SK-N-SH treated with all-trans-retinoic acid at 6 μM for 48 hours (cell line): Measurements from ENCODE around the gene ADD3.

Source experiments
- ATAC-seq: fragments of 200-7000 bp; cut with Tn5 transposase; 3 replicates; pipeline ENCODE4 v1.9.1; 2020; ENCODE audit warnings: mild to moderate bottlenecking, moderate library complexity
- ARNTL ChIP-seq: fragments of 450-650 bp; formaldehyde crosslinking; IDR thresholded peaks from 2 replicates; pipeline ENCODE4 v1.5.0; 2020; ENCODE audit warnings: low read depth, mild to moderate bottlenecking, moderate library complexity, borderline replicate concordance
- BACH2 ChIP-seq: fragments of 250-450 bp; sonication (Bioruptor Pico); IDR thresholded peaks from 2 replicates; pipeline ENCODE4 v1.9.0; 2021; ENCODE audit warnings: mild to moderate bottlenecking, borderline replicate concordance
- CREB5 ChIP-seq: fragments of 250-450 bp; sonication (Bioruptor Pico); IDR thresholded peaks from 2 replicates; pipeline ENCODE4 v1.5.1; 2020; ENCODE audit warnings: low read depth, mild to moderate bottlenecking, moderate library complexity
- CSDC2 ChIP-seq: fragments of 250-450 bp; sonication (Bioruptor Pico); IDR thresholded peaks from 2 replicates; pipeline ENCODE4 v1.5.0; 2020; ENCODE audit warnings: mild to moderate bottlenecking, moderate library complexity
- ESRRG ChIP-seq: fragments of 250-450 bp; sonication (Bioruptor Pico); IDR thresholded peaks from 2 replicates; pipeline ENCODE4 v1.6.1; 2021; ENCODE audit warnings: mild to moderate bottlenecking
- GLIS3 ChIP-seq: fragments of 250-450 bp; sonication (Bioruptor Pico); IDR thresholded peaks from 2 replicates; pipeline ENCODE4 v1.5.0; 2020; ENCODE audit warnings: mild to moderate bottlenecking, moderate library complexity
- OSR1 ChIP-seq: fragments of 250-450 bp; sonication (Bioruptor Pico); IDR thresholded peaks from 2 replicates; pipeline ENCODE4 v1.8.0; 2022; ENCODE audit warnings: moderate library complexity, mild to moderate bottlenecking, inconsistent platforms
- PATZ1 ChIP-seq: fragments of 250-450 bp; sonication (Bioruptor Pico); IDR thresholded peaks from 2 replicates; pipeline ENCODE4 v1.8.0; 2020; ENCODE audit warnings: mild to moderate bottlenecking, moderate library complexity, borderline replicate concordance
- PPARA ChIP-seq: fragments of 250-450 bp; sonication (Bioruptor Pico); IDR thresholded peaks from 2 replicates; pipeline ENCODE4 v1.5.0; 2020; ENCODE audit warnings: mild to moderate bottlenecking, borderline replicate concordance
- RARB ChIP-seq: fragments of 250-450 bp; sonication (Bioruptor Pico); IDR thresholded peaks from 2 replicates; pipeline ENCODE4 v1.8.0; 2021; ENCODE audit warnings: mild to moderate bottlenecking, moderate library complexity
- SNAI2 ChIP-seq: fragments of 250-450 bp; sonication (Bioruptor Pico); IDR thresholded peaks from 2 replicates; pipeline ENCODE4 v1.5.0; 2020; ENCODE audit warnings: mild to moderate bottlenecking, moderate library complexity
- TOX ChIP-seq: fragments of 250-450 bp; sonication (Bioruptor Pico); IDR thresholded peaks from 2 replicates; pipeline ENCODE4 v1.8.0; 2021; ENCODE audit warnings: mild to moderate bottlenecking, moderate library complexity, borderline replicate concordance
- ZFP3 ChIP-seq: fragments of 250-450 bp; sonication (Bioruptor Pico); IDR thresholded peaks from 2 replicates; pipeline ENCODE4 v1.5.0; 2020; ENCODE audit warnings: mild to moderate bottlenecking, moderate library complexity
- ZNF565 ChIP-seq: fragments of 450-650 bp; formaldehyde crosslinking; conservative IDR thresholded peaks from 2 replicates; pipeline ENCODE4 v1.5.0; 2020; ENCODE audit warnings: low read depth, mild to moderate bottlenecking, moderate library complexity
- ZNF70 ChIP-seq: fragments of 450-650 bp; formaldehyde crosslinking; IDR thresholded peaks from 2 replicates; pipeline ENCODE4 v1.5.0; 2020; ENCODE audit warnings: mild to moderate bottlenecking, moderate library complexity
- ZNF8 ChIP-seq: fragments of 450-650 bp; formaldehyde crosslinking; IDR thresholded peaks from 2 replicates; pipeline ENCODE4 v1.5.0; 2020; ENCODE audit warnings: mild to moderate bottlenecking, moderate library complexity
- TF ChIP-seq, protein P1 (sequence below): fragments of 250-450 bp; sonication (Bioruptor Pico); IDR thresholded peaks from 2 replicates; pipeline ENCODE4 v1.5.0; 2020; ENCODE audit warnings: mild to moderate bottlenecking, moderate library complexity

ADD3 gene

DNA sequence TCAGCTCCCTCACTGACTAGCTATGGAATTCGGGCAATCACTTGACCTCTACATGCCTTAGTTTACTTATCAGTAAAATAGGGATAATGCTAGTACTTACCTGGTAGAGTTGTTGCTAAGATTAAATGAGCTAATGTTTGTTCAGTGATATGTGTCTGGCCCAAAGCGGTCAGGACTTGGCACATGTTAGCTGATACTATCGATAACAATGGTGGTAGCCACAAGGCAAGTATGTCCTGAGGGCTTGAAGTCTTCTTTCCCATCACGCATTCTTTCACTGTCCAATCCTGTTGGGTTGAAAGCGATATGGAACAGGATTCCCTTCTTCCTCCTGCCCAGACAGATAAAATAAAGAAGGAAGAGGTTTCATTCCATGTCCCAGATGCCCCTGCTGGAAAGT, 174.1 kb downstream of the ADD3 start:
- no peak for ATAC-seq
- no peak for TF ChIP-seq ZNF70 (CRISPR knock-in tag)
- TF ChIP-seq, protein P1, sequence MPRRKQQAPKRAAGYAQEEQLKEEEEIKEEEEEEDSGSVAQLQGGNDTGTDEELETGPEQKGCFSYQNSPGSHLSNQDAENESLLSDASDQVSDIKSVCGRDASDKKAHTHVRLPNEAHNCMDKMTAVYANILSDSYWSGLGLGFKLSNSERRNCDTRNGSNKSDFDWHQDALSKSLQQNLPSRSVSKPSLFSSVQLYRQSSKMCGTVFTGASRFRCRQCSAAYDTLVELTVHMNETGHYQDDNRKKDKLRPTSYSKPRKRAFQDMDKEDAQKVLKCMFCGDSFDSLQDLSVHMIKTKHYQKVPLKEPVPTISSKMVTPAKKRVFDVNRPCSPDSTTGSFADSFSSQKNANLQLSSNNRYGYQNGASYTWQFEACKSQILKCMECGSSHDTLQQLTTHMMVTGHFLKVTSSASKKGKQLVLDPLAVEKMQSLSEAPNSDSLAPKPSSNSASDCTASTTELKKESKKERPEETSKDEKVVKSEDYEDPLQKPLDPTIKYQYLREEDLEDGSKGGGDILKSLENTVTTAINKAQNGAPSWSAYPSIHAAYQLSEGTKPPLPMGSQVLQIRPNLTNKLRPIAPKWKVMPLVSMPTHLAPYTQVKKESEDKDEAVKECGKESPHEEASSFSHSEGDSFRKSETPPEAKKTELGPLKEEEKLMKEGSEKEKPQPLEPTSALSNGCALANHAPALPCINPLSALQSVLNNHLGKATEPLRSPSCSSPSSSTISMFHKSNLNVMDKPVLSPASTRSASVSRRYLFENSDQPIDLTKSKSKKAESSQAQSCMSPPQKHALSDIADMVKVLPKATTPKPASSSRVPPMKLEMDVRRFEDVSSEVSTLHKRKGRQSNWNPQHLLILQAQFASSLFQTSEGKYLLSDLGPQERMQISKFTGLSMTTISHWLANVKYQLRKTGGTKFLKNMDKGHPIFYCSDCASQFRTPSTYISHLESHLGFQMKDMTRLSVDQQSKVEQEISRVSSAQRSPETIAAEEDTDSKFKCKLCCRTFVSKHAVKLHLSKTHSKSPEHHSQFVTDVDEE (CRISPR knock-in tag) = no peak
- no peak for TF ChIP-seq GLIS3 (CRISPR knock-in tag)
- TF ChIP-seq CSDC2 (CRISPR knock-in tag) = no peak
- TF ChIP-seq BACH2 = no peak
- TF ChIP-seq ZNF8 (CRISPR knock-in tag) = no peak
- no peak for TF ChIP-seq ESRRG (CRISPR knock-in tag)
- TF ChIP-seq ZNF565 (CRISPR knock-in tag) = no peak
- no peak for TF ChIP-seq CREB5 (CRISPR knock-in tag)
- TF ChIP-seq RARB = no peak
- no peak for TF ChIP-seq PATZ1 (CRISPR knock-in tag)
- TF ChIP-seq PPARA (CRISPR knock-in tag) = no peak
- no peak for TF ChIP-seq OSR1 (CRISPR knock-in tag)
- no peak for TF ChIP-seq SNAI2 (CRISPR knock-in tag)
- TF ChIP-seq TOX (CRISPR knock-in tag) = no peak
- no peak for TF ChIP-seq ARNTL

DNA sequence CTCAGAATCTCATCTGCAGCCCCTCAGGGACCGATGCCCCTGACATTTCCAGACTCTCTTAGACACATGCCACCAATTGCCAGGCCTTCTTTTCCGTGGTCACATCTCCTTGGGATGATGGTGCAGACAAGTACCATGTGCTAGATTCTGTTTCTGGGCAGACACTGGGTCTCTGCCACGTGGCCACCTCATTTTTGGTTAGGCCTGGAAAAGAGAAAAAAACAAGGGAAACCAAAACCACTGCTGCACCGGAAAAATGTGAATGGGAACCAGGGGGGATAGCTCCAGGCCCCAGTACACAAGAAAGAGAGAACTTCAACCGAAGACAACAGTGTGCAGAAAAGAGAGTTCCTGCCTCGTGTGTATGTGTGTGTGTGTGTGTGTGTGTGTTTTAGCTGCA, 176.6 kb downstream of the ADD3 start:
- ATAC-seq = no peak
- TF ChIP-seq ZNF565 (CRISPR knock-in tag) (no peak), GLIS3 (CRISPR knock-in tag) (no peak), ZFP3 (CRISPR knock-in tag) (no peak)
